ENCODE results near the gene PGPEP1.

The PGPEP1 gene

DNA sequence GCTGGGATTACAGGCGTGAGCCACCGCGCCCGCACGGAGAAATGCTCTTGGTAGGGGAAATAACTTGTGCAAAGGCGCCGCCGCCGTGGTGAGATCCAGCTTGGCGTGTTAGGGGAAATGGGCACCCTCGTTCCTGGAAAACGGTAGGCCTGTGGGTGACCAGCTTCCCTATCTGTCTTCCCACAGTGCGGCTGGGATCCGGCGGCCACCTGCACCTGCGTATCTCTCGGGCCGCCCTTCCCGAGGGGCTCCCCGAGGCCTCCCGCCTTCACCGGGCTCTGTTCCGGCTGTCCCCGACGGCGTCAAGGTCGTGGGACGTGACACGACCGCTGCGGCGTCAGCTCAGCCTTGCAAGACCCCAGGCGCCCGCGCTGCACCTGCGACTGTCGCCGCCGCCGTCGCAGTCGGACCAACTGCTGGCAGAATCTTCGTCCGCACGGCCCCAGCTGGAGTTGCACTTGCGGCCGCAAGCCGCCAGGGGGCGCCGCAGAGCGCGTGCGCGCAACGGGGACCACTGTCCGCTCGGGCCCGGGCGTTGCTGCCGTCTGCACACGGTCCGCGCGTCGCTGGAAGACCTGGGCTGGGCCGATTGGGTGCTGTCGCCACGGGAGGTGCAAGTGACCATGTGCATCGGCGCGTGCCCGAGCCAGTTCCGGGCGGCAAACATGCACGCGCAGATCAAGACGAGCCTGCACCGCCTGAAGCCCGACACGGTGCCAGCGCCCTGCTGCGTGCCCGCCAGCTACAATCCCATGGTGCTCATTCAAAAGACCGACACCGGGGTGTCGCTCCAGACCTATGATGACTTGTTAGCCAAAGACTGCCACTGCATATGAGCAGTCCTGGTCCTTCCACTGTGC lies 47.9 kb downstream of the PGPEP1 start:
- peaks cover 3 to 6% of the 10 kb centered on the region in 2 donors for H3K4me1 Mint-ChIP-seq (ENCODE audit: low read depth in 2 of 2)
- peak overlapping the region in 1 of 2 donors; percentile 67 for H3K27ac Mint-ChIP-seq

DNA sequence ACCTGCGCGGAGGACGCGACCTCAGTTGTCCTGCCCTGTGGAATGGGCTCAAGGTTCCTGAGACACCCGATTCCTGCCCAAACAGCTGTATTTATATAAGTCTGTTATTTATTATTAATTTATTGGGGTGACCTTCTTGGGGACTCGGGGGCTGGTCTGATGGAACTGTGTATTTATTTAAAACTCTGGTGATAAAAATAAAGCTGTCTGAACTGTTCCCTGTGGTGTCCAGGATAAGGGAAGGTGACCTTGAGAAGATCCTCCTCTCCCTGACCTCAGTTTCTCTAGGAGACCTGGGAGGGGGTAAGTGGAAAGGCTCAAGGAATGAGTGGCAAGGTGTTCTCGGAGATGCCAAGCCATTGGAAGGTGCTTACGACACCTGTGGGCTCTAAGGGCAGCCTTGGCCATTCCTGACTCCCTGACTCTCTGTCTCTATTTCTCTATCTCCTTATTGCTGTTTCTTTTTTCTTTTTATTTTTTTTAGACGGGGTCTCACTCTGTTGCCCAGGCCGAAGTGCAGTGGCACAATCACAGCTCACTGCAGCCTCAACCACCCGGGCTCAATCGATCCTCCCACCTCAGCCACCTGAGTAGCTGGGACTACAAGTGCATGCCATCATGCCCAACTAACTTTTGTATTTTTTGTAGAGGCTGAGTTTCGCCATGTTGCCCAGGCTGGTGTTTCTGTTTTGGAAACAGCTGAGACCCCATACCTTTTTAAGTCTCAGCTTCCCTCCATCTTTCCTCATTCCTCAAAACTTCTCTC lies 48.7 kb downstream of the PGPEP1 start:
- Mint-ChIP-seq H3K27me3 (peaks cover 0 to 41% of the 10 kb centered on the region in 2 donors), H3K9me3 (no peaks in the 10 kb centered on the region), H3K27ac (no peak overlapping the region), H3K4me3 (peak overlapping the region; percentile 54 to 79), H3K4me1 (ENCODE audit: low read depth in 2 of 2) (peaks cover 3 to 6% of the 10 kb centered on the region in 2 donors), H3K36me3 (ENCODE audit: insufficient read depth) (peaks cover 16% of the 10 kb centered on the region)
- no peak for DNase-seq
- no peak for ATAC-seq (replicated peaks)

More for the DNA sequence above, 47.9 kb downstream of the PGPEP1 start:
- Mint-ChIP-seq H3K4me3 (peak overlapping the region; percentile 76 to 79), H3K27me3 (peaks cover 0 to 40% of the 10 kb centered on the region in 2 donors), H3K36me3 (ENCODE audit: insufficient read depth) (peaks cover 17% of the 10 kb centered on the region), H3K9me3 (no peaks in the 10 kb centered on the region)
- DNase-seq (peak; percentile 67 to 77 (median 68)), ATAC-seq (replicated peaks) (peak; percentile 90)

DNA sequence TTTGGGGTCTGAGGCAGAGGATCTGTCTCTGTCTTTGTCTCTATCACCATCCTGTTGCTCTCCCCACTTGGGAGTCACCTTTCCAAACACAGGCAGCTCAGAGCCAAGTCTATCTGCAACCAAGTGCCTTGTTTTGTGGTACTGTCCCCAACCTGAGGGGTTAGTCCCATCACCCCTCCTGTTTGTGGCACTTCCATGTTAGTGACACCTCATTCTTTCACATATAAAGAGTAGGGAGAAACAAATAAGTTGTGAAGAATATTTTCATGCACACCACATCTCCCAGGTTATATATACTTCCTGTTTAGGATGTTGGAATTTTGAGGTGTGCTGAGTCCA lies 49.3 kb downstream of the PGPEP1 start:
- peaks cover 3 to 6% of the 10 kb centered on the region in 2 donors for H3K4me1 Mint-ChIP-seq (ENCODE audit: low read depth in 2 of 2)

DNA sequence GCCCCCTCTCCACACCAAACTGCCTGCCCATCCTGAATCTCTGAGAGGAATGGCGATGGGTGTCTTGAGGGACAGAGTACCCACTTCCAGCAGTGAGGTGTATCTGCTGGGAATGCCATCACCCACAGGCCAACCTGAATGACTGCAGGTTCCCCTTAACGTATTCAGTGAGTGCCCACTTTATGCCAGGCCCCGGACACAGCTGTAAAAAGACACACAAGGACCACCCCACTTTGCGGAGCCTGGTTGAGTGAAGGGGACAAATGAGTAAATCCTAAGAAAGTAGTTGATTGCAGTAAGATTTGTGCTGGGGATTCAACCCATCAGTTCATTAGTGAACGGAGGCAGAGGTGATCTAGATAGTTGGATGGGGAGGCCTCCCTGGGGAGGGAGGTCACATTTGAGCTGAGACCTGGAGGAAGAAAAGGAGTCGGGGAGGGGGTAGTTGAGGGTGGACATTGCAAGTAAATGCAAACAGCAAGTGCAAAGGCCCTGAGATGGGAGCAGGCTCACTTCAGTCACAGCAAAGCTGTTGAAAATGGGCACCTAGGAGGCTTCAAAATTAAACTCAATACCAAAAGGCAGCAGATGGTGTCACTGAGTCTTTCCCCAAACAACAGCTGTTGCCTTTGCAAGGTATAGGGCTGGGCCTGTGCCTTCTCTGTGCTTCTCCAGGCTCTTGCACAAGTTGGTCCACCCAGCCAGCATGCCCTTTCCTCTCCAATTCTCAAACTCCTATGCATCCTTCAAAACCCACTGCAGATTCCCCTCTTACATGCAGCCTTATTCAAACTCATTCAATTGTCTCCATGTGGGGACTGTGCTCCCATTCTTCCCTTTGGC lies 49.9 kb downstream of the PGPEP1 start:
- DNase-seq = no peak
- no peak for ATAC-seq (replicated peaks)
- H3K4me1 Mint-ChIP-seq (ENCODE audit: low read depth in 2 of 2) = peaks cover 3 to 6% of the 10 kb centered on the region in 2 donors
- no peak overlapping the region for H3K27ac Mint-ChIP-seq
- peaks cover 13% of the 10 kb centered on the region for H3K36me3 Mint-ChIP-seq (ENCODE audit: insufficient read depth)
- peak overlapping the region in 1 of 2 donors; percentile 79 for H3K4me3 Mint-ChIP-seq
- no peaks in the 10 kb centered on the region for H3K9me3 Mint-ChIP-seq
- peaks cover 0 to 33% of the 10 kb centered on the region in 2 donors for H3K27me3 Mint-ChIP-seq

More for the DNA sequence above, 49.3 kb downstream of the PGPEP1 start:
- H3K9me3 Mint-ChIP-seq = no peaks in the 10 kb centered on the region
- H3K4me3 Mint-ChIP-seq = peak overlapping the region; percentile 54 to 79
- ATAC-seq (replicated peaks) = no peak
- peaks cover 0 to 39% of the 10 kb centered on the region in 2 donors for H3K27me3 Mint-ChIP-seq
- peaks cover 13% of the 10 kb centered on the region for H3K36me3 Mint-ChIP-seq (ENCODE audit: insufficient read depth)
- no peak for DNase-seq
- no peak overlapping the region for H3K27ac Mint-ChIP-seq

DNA sequence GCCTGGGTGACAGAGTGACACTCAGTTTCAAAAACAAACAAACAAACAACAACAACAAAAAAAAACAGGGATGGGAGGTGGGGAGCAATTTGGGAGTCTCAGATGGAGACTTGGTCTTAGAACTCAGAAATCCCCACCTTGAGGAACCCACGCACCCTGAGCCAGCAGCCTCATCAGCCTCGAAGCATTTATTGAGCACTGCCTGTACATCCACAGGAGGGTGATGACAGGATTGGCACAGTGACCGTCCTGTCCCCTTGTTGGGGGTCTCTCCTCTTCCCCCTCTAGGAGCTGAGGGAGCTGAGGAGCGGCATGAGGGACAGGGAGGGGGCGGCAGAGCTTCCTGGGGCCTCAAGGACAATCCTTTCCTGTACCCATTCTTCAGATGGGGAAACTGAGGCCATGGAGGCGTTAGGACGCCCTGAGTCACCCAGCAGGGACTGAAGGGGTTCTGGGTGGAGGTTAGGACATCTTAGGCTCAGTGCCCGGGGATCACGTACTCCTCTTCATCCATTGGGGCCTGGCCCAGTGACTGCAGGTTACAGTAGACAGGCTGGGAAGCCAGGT lies 51.2 kb downstream of the PGPEP1 start:
- peak overlapping the region in 1 of 2 donors; percentile 12 for H3K27ac Mint-ChIP-seq
- peaks cover 13% of the 10 kb centered on the region for H3K36me3 Mint-ChIP-seq (ENCODE audit: insufficient read depth)
- ATAC-seq (replicated peaks) (no peak), DNase-seq (no peak)
- peaks cover 0 to 28% of the 10 kb centered on the region in 2 donors for H3K27me3 Mint-ChIP-seq
- H3K9me3 Mint-ChIP-seq = no peaks in the 10 kb centered on the region
- no peak overlapping the region for H3K4me3 Mint-ChIP-seq
- H3K4me1 Mint-ChIP-seq (ENCODE audit: low read depth in 2 of 2) = peaks cover 3 to 6% of the 10 kb centered on the region in 2 donors

DNA sequence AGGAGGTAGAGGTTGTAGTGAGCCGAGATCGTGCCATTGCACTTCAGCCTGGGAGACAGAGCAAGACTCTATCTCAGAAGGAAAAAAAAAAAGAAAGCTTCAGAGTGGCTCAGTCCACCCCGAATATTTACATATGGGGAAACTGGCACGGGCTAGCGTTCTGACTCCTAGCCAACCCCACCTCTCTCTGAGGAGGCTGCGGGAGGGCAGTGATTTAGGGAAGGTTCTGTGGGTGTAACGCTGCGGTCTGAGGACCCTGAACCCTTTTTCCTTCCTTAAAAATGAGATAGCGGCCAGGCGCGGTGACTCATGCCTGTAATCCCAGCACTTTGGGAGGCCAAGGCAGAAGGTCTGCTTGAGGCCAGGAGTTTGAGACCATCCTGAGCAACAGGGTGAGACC lies 52.0 kb downstream of the PGPEP1 start:
- Mint-ChIP-seq H3K27ac (no peak overlapping the region), H3K4me1 (ENCODE audit: low read depth in 2 of 2) (peaks cover 5 to 8% of the 10 kb centered on the region in 2 donors), H3K4me3 (peak overlapping the region in 1 of 2 donors; percentile 14), H3K27me3 (peaks cover 0 to 24% of the 10 kb centered on the region in 2 donors), H3K36me3 (ENCODE audit: insufficient read depth) (peaks cover 10% of the 10 kb centered on the region), H3K9me3 (no peaks in the 10 kb centered on the region)
- DNase-seq = no peak
- no peak for ATAC-seq (replicated peaks)

DNA sequence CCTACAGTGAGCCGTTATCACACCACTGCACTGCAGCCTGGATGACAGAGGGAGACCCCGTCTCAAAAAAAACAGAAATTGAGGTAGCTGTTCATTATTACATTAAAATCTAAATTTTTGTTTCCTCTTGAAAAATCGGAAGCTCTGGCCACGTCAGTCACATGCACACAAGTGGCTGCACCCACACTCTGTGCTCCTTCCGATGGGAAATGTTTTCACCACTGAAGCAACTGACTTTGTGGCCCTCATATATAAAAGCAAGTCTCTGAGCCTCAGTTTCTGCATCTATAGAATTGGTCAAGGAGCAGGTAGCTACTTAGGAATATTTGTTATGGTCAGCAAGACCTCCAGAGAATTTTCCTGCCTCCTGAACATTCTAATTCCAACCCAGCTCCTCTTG lies 52.5 kb downstream of the PGPEP1 start:
- ATAC-seq (replicated peaks) (no peak), DNase-seq (no peak)
- H3K36me3 Mint-ChIP-seq (ENCODE audit: insufficient read depth) = peaks cover 8% of the 10 kb centered on the region
- H3K9me3 Mint-ChIP-seq = no peaks in the 10 kb centered on the region
- H3K27ac Mint-ChIP-seq = no peak overlapping the region
- peaks cover 5 to 28% of the 10 kb centered on the region in 2 donors for H3K27me3 Mint-ChIP-seq
- H3K4me1 Mint-ChIP-seq (ENCODE audit: low read depth in 2 of 2) = peaks cover under 1 to 11% of the 10 kb centered on the region in 2 donors
- peak overlapping the region in 1 of 2 donors; percentile 14 for H3K4me3 Mint-ChIP-seq

DNA sequence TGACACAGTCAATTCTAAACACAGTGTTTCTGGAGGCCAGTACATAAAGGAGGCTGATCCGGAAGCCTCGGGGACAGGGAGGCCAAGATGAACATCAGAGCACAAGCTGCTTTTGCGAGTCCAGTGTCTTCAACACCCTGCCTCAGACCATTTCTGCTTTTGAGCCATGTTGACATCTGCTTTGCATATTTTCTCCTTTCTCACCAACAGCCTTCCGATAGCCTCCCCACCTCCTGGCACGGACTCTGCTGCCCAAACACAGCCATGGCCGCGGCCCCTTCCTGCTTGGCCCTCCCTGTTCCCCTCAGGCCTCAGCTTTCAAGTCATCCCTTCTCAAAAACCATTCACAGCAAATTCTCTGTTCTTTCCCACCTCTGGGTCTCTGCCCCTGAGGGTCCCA lies 53.4 kb downstream of the PGPEP1 start:
- peaks cover 10 to 34% of the 10 kb centered on the region in 2 donors for H3K27me3 Mint-ChIP-seq
- no peak overlapping the region for H3K27ac Mint-ChIP-seq
- peaks cover 4% of the 10 kb centered on the region for H3K36me3 Mint-ChIP-seq (ENCODE audit: insufficient read depth)
- no peak for DNase-seq
- peak; percentile 14 for ATAC-seq (replicated peaks)
- no peaks in the 10 kb centered on the region for H3K9me3 Mint-ChIP-seq
- peak overlapping the region in 1 of 2 donors; percentile 19 for H3K4me3 Mint-ChIP-seq
- H3K4me1 Mint-ChIP-seq (ENCODE audit: low read depth in 2 of 2) = peaks cover 0 to 9% of the 10 kb centered on the region in 2 donors

DNA sequence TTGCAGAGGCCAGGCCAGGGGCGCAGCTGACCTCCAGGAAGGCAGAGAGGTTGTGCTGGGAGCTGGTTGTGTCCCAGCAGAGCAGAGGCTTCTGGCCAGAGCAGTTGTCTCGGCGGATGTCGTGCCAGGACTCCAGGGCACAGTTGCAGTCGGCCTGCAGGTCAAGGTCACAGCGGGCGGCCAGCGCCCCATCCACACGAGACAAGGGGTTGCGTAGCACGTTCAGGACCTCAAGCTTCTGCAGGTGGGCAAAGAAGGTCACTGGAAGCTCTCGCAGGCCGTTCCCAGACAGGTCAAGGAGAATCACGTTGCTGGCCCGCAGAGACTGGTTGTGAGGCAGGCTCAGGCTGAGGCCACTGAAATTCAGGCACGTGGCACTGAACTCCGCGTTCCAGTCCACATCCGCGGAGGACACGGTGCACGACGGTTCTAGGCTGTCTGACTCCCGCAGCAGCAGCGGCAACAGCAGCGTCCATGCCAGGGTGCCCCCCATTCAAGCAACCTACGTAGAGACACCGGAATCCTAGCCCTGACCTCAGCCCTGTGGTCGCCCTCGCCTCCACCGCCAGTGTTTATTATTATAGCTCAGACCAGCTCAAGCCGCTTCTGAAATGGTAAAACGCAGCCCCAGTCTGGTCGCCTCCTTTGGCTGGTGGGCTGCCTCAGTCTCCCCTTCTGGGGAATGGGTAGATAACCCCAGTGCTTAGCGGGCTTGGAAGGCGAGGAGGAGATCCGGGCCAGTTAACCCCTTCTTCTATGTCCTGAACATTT lies 56.3 kb downstream of the PGPEP1 start:
- peaks cover 10 to 38% of the 10 kb centered on the region in 2 donors for H3K27me3 Mint-ChIP-seq
- peaks cover under 1% of the 10 kb centered on the region for H3K36me3 Mint-ChIP-seq (ENCODE audit: insufficient read depth)
- no peak overlapping the region for H3K27ac Mint-ChIP-seq
- no peak for DNase-seq
- H3K4me3 Mint-ChIP-seq = no peak overlapping the region
- H3K4me1 Mint-ChIP-seq (ENCODE audit: low read depth in 2 of 2) = peaks cover 0 to 9% of the 10 kb centered on the region in 2 donors
- H3K9me3 Mint-ChIP-seq = no peaks in the 10 kb centered on the region
- ATAC-seq (replicated peaks) = no peak

DNA sequence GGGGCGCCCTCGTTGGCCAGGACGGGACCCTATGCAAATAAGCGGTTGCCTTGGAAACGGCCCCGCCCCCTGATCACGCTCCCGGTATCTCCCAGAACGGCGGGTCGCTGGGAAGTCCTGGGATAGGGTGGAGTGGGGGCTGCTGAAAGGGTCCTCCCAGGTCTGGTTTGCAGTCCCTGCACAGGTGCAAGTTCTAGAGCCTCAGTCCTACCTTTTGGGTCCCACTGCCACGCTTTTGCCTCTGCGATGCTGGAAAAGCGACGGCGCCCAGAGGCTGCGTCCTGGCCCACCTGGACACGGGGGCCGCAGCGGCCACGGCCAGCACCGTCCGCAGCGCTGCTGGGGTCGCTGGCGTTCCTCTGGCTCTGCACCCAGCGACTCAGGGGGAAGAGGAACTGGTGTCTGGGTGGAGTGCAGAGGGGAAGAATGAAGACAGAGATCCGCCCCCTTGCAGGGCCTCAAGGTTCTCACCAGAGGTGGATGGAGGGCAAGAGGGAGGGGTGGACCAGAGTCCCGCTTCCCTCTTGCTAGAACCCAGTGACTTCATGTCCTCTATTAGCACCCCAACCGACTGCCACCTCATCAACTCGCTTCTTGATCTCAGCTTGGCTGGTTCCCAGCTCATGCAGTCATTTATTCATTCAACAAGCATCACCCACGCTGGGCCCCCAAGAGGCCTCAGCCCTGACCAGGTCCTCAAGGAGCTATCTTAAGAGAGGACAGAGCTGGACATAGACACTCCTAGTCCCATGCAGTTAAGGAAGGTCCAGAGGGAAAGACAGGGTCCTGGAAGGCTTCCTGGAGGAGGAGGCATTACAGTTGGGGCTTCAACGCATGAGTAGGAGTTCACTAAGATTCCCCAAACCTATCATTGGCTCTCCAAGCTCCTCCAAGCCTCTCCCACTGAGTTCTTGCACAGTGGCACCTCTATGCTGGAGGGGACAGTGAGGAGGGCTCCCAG lies 57.1 kb downstream of the PGPEP1 start, which contains the start of gene LRRC25:
TSS of gene LRRC25 (minus strand) at position 381 of the 961 bp plus-strand sequence. CDS start 659 bp downstream, outside the sequence.
- Mint-ChIP-seq H3K36me3 (ENCODE audit: insufficient read depth) (peaks cover 7% of the 10 kb centered on the region), H3K9me3 (no peaks in the 10 kb centered on the region), H3K27ac (no peak within 1 kb of the TSS), H3K4me3 (peak within 1 kb of the TSS; percentile 14 to 15), H3K4me1 (ENCODE audit: low read depth in 2 of 2) (peaks cover 0 to 12% of the 10 kb centered on the region in 2 donors), H3K27me3 (peaks cover 10 to 43% of the 10 kb centered on the region in 2 donors)
- no peak for DNase-seq
- peak; percentile 74 for ATAC-seq (replicated peaks)

DNA sequence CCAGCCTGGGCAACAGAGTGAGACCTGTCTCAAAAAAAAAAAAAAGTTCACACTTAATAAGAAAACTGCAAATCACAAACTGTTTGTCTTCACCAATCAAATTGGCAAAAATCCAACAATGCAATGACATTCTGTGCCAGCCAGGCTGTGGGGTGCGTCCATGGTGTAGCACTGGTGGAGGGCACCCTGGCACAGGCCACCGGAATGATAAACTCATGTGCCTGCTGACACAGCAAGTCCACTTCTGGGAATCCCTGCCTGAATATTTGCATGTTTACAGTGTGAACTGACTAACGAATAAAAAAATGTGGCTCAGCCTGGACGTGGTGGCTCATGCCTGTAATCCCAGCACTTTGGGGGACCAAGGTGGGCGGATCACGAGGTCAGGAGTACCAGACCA lies 58.6 kb downstream of the PGPEP1 start:
- no peak for DNase-seq
- Mint-ChIP-seq H3K9me3 (no peaks in the 10 kb centered on the region), H3K27me3 (peaks cover 10 to 38% of the 10 kb centered on the region in 2 donors), H3K4me1 (ENCODE audit: low read depth in 2 of 2) (peaks cover 0 to 12% of the 10 kb centered on the region in 2 donors), H3K27ac (no peak overlapping the region), H3K36me3 (ENCODE audit: insufficient read depth) (peaks cover 7% of the 10 kb centered on the region), H3K4me3 (no peak overlapping the region)
- no peak for ATAC-seq (replicated peaks)
